ENCODE results near the gene PDE6G.
"Not testable (repeated sequence)": the region's sequence is repeated elsewhere in the genome, so short reads cannot be mapped to it uniquely, and the experiment has no call there.

The PDE6G gene

DNA sequence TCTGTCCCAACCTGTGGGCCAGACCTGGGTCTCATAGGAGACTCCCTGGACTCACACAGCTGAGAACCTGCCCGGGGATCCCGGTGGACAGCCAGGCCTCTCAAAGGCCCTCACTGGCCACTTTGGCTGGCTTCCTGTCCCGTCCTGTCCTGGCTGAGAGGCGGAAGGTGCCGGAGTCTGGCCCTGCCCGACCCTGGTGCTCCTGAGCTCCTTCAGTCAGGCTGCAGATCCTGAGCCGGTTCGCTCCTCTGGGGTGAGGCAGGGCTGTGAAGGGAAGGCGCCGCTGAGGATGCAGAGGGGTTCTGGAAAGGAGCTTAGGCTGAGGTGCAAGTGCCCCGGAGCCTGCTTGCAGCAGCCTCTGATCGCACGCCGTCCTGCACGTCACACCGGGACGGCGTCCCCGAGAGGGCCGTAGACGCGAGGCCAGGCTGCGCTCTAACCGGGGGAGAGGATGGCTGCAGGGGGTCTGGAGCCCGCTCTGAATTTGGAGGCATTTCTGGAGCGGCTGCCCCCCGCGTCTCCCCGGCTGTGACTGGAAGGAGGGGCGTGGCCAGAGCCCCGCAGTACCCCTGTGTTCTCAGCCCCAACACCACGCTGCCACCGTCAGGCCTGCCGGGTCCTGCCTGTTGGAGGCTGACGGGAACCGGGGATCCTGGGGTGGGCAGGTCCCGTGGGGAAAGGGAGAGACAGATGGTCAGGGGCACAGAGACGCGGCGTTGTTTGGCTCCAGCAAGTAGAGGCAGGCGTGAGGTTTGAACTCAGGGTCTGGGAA, 31.6 kb upstream of the PDE6G start:
- no peak for DNase-seq

DNA sequence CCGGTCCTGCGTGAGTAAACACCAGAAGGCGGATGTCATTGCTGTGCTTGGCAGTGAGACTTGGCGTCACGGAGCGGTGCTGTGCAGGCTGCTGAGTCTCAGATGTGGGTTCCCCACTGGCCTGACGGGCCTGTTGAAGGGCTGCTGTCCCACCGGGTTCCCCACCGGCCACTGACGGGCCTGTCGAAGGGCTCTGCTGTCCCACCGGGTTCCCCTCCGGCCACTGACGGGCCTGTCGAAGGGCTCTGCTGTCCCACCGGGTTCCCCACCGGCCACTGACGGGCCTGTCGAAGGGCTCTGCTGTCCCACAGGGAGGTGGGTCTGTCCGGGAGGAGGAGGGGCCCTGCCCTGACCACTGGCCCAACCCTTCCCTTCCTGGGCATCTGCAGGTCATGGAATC, 30.3 kb upstream of the PDE6G start:
- DNase-seq = no peak

- no peak for DNase-seq
Measured at GRCh38 chr17:81685108-81685507, 28.8 kb upstream of the PDE6G start.

DNA sequence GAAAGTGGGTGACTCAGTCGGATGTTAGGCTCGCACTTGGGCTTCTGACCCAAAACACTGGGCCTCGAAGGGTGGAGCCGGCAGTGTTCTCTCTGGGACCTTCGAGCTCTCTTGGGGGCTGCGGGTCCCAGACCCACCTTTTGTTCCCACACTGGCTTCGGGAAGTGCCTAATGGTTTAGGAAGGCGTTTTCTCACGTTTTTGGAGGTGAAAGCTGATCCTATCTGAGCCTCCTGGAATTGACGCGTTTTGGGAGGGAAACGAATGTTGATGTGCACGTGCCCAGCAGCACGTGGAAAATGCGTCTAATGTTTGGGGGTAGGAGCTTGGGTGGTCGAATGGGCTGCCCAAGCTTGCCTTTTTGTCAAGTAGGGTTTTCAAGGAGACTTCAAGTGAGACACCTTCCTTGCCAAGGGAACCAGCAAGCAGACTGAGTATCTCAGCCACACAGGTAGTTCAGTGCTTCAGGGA, 28.1 kb upstream of the PDE6G start:
- no peak for DNase-seq

GRCh38 chr17:81683584-81684441, 27.5 kb upstream of the PDE6G start, which contains the start of the genes ARL16 and HGS:
ARL16 (minus strand) TSS chr17:81683797; CDS start chr17:81683753, 44 bp downstream.
HGS (plus strand) TSS chr17:81684011; CDS start chr17:81684067, 56 bp downstream.
- DNase-seq = peak; percentile 97

DNA sequence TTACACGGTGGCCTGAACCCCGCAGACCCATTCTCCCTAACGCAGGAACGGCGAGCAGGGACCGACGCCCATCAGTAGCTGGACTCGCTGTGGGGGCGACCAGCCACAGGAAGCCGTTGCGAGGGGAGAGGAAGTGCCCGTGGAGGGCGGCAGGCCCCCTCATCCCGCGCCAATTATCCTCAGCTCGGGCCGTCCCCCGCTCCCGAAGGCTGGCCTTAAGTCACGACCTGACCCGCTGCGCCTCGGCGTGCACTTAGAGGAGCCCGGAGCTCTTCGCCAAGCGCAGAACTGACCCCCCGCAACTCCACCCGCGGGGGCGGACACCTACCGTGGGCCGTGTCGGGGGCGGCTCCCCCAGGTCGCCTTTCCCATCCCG, 26.9 kb upstream of the PDE6G start:
- DNase-seq = no peak

DNA sequence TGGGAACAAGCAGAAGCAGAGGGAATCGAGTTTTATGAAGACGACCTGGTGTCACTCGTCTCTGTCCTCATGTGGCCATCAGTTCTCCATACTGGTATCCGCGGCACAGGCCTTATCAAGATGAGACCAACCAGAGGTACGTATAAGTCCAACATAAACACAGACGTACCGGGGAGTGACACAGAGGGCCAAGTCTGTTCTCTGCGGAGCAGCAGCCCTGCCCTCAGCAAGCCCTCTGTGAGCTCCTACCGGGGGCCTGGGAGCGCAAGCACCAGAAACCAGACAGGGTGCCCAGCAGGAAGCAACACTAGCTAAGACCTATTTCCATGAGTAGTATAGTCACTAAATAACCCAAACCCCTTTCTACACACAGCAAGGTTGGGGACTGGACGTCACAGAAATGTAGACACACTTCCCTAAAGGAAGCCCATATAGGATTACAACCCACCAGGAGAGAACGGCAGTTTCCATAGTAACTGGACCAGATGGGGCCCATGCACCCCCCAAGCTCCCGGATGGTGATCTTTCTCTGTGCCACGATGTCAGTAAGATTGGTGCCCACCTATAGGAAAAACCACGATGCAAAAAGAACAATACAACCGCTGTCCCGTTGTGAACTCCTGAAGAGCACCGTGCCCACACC, 26.3 kb upstream of the PDE6G start:
- no peak for DNase-seq

GRCh38 chr17:81681672-81682071, 25.3 kb upstream of the PDE6G start:
- DNase-seq = no peak

DNA sequence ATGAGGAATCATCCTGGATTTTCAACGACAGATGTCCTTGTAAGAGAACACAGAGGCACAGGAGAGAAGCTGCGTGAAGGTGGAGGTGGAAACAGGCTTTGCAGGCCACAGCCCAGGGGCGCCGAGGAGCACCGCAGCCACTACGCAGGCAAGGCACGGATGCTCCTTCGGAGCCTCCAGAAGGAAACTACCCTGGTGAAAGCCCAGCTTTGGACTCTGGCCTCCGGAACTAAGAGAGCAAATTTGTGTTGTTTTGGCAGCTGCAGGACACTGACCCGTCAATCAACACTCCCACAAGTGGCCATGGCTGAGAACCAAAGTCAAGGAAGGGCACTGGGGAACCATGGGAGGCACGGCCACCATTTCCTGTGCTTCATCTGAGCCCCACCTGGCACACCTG, 23.8 kb upstream of the PDE6G start:
- DNase-seq = no peak

- DNase-seq = no peak
Measured at GRCh38 chr17:81676906-81677305, 20.6 kb upstream of the PDE6G start.

GRCh38 chr17:81675515-81676221, 19.3 kb upstream of the PDE6G start:
- DNase-seq = not testable (repeated sequence)

DNA sequence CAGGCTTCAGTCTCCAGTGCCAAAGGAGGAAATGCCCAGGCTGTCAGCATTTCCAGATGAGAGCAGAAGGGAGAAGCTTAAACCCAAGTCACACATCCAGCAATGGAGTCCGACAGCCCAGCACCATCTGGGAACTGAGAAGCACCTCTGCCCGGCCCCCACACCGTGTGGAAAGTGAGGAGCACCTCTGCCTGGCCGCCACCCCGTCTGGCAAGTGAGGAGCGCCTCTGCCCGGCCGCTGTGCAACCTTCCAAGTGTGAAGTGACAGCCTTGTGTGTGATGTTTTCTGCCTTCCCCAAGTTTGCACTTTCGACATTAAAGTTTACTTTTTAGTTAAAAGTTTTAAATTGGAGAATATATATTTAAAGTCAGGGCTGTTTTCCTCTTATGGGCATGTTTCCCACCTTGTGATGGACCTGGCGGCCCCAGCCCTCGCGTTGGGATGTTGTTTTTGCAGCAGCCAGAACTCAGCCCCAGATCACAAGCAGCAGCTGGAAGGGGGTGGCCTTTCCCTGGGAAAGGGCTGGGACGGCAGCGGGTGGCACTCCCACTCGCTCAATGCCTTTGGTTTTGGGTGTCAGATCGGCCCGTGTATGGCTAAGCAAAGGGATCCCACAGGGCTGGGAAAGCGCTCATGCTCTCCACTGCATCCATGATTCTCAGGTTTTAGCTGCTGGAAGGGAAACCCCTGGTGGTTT, 17.4 kb upstream of the PDE6G start:
- DNase-seq = no peak

- DNase-seq = no peak
Measured at GRCh38 chr17:81672954-81673353, 16.6 kb upstream of the PDE6G start.

DNA sequence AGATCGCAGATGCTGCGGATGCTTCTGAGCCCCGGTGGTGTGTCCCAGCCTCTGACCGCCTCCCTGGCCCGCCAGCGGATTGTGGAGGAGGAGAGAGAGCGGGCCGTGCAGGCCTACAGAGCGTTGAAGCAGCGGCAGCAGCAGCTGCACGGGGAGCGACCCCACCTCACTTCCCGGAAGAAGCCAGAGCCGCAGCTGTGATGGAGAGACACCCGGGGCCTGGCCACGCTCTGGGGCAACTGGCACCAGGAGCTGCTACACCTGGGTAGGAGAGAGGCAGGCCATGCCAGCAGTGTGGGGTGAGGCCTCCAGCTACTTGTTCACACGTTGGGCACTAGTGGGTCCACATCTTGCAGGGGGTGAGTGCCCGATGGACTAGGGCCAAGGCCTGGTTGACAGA, 16.2 kb upstream of the PDE6G start:
- no peak for DNase-seq

- DNase-seq = no peak
Measured at GRCh38 chr17:81667754-81668153, 11.4 kb upstream of the PDE6G start.

GRCh38 chr17:81666342-81667191, 10.2 kb upstream of the PDE6G start, which contains the start of the genes CCDC137 and OXLD1:
CCDC137 (plus strand) TSS chr17:81666737; CDS start chr17:81666767, 30 bp downstream.
OXLD1 (minus strand) TSS chr17:81666605; CDS start chr17:81666577, 28 bp downstream.
- peak; percentile 84 for DNase-seq

GRCh38 chr17:81666092-81666341, 9.7 kb upstream of the PDE6G start:
- no peak for DNase-seq

DNA sequence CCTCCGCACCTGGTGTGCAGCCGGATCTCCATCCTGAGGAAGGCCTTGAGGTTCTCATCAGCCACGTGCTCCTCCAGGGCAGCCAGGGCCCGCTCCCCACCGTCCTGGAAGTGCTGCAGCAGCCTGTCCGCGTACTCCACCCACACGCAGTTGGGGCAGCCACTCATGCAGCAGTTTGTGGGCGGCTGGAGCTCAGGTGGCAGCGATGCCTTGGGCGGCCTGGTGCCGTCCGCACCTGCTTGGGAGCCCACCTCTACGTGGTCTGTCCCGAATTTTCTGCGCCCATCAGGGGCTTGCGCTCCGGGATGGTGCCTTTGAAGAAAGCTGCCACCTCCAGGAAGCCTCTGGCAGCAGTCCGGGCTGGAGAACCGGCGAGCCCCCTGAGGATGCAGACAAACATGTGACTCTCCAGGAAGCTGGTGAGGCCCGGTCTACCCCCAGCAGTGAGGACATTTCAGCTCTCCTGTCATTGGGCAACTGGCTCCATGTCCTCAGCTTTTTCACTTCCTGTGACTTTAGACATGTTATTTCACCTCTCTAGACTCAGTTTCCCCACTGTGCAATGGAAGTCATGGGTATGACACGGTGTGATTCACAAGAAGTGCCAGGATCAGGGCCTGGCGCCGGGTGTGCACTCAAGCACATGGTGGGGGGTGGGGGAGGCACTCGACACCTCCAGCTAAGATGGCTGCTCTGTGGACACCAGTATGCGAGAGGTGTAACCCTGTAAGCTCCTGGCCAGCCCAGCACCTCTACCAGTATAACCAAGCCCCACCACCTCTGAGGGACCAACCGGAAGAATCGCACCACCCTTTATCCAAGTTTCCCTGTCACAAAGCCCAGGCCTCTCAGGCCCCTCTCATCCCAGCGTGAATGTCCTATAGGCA, 9.1 kb upstream of the PDE6G start:
- DNase-seq = no peak

- DNase-seq = no peak
Measured at GRCh38 chr17:81664051-81664470, 7.7 kb upstream of the PDE6G start.

DNA sequence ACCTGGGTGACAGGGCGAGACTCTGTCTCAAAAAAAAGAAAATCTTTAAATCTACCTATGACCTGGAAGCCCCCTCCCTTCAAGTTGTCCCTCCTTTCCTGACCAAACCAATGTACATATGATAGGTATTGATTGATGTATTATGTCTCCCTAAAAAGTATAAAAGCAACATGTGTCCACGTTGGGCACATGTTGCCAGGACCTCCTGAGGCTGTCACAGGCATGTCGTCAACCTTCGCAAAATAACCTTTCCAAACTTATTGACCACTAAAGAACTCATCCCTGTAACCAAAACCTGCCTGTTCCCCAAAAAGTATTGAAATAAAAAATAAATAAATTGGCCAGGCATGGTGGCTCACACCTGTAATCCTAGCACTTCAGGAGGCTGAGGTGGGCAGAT, 5.7 kb upstream of the PDE6G start:
- DNase-seq = no peak

Measured in effector CD8-positive, alpha-beta T cell (primary cell).